GM18870 (cell line): ENCODE measurements around the gene CCL26.

ENCODE experiments used
- ATAC-seq: cut with Tn5 transposase; IDR thresholded peaks from one replicate; pipeline ENCODE4 v1.9.1; 2021; ENCODE audit warnings: moderate library complexity; ENCODE audit not compliant: unreplicated experiment

The CCL26 gene, protein sequence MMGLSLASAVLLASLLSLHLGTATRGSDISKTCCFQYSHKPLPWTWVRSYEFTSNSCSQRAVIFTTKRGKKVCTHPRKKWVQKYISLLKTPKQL

DNA sequence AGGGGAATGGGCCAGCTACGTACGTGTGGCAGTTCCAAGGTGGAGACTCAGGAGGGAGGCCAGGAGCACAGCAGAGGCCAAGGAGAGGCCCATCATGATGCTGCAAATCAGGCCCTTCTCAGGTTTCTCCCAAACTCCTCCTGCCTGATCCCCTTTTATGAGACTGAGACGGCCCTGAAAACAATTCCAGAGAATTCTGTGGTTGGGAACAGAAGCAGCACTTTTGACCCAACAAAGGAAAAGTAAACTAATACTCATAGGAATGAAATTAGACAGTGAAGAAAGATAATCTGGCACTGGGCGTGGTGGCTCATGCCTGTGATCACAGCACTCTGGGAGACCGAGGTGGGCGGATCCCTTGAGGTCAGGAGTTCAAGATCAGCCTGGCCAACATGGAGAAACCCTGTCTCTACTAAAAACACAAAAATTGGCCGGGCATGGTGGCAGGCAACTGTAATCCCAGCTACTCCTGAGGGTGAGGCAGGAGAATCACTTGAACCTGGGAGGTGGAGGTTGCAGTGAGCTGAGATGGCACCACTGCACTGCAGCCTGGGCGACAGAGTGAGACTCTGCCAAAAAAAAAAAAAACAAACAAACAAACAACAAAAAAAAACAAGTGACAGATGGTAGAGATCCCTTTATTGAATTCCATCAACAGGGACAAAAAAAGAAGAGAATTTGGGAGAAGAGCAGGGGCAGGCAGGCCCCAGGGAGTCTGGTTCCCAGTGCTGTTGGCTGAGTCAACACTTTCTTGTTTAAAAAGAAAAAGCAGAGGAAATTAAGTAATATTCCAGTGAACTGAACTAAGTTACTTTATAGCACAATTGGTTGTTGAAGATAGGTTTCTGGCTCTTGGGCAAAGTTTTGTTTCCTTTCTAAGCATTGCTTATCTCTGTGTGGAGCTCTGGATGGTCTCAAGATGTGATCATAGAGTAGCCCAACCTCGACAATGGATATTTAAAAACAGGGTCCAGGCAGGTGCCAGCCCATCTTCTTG, at the start of gene CCL26:
Gene CCL26 (minus strand): TSS at position 131 of the 997 bp plus-strand sequence. CDS start 35 bp downstream, at position 96.
- ATAC-seq = no peak

DNA sequence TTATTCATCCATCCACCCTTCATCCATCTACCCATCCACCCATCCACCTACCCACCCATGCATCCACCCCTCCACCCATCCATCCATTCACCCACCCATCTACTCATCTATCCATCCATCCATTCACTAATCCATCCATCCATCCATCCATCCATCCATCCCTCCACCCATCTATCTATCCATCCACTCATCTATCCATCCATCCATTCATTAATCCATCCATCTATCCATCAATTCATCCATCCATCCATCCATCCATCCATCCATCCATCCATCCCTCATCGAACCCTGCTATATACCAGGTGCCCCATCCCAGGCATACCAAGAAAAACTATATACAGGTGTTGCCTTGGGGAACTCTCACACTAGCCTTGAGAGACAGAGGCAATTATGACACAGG, 48.7 kb upstream of the CCL26 start:
- no peak for ATAC-seq

DNA sequence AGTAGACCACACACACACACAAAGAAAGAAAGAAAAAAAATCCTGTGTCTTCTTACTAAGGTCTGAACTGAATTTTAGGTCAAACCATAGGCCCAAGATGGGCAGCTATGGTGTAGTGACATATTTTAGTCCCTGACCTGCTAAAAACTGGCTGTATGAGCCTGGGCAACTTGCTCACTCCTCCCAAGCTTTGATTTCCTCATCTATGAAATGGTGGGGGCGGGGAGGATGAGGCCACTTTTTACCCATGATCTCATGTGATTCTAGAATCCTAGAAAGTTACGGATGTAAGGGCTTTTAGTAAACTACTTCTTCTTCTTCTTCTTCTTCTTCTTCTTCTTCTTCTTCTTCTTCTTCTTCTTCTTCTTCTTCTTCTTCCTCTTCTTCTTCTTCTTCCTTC, 47.7 kb upstream of the CCL26 start:
- no peak for ATAC-seq

DNA sequence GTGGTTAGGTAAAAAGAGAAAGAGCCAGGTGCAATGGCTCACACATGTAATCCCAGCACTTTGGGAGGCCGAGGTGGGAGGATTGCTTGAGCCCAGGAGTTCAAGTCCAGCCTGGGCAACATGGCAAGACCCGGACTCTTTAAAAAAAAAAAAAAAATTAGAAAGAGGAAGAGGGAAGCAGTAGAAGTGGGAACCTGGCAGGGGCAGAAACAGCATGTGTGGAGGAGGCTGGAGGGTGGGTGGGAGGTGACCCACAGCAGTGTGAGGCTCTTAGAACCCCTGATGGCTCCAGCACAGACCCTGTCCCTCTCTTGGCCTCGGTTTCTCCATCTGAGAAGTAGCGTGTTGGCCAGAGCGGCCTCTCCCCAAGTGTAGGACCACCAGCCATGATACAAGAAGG, 46.5 kb upstream of the CCL26 start:
- ATAC-seq = no peak

DNA sequence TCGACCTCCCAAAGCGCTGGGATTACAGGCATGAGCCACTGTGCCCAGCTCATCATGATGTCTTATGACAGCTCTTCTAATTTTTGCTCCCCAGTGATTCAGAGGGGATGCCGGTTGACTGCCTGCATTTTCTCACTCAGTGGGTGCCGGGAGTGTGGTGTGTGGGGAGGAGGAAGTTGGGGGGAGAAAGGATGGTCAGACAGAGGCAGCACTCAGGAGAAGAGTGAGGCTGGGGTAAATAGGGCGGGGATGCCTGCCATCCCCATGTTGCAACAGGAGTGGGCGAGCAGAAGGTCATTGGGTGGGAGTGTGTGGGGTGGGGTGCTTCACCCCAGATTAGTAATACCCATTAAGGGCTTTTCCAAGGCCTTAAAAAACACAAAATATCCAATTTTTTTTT, 45.1 kb upstream of the CCL26 start:
- ATAC-seq = no peak

DNA sequence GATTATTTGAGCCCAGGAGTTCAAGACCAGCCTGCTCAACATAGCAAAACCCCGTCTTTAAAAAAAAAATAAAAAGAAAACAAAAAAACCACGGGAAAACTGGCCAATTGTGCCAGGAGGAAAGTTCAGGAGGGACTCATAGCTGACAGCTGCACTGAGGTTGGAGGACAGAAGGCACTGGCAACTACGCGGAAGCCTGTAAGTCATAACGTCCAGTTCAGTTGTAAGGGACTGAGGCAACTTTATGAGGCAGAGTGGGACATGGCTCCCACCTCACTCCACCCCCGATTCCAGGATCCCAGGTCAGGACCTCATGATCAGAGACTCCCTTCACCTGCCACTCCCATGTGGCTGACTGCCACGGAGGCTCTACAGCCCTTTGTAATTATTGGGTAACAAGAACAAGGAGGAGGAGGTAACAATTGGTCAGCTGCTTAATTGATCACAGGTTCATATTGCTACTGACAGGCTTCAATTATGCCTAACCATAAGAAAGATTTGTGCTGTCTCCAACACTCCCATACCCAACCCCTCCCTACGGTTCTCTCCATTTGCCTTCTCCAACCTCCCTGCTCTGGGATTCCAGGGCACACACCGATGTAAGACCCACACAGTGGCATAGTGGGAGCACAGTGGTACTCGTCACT, 43.5 kb upstream of the CCL26 start:
- ATAC-seq = no peak

DNA sequence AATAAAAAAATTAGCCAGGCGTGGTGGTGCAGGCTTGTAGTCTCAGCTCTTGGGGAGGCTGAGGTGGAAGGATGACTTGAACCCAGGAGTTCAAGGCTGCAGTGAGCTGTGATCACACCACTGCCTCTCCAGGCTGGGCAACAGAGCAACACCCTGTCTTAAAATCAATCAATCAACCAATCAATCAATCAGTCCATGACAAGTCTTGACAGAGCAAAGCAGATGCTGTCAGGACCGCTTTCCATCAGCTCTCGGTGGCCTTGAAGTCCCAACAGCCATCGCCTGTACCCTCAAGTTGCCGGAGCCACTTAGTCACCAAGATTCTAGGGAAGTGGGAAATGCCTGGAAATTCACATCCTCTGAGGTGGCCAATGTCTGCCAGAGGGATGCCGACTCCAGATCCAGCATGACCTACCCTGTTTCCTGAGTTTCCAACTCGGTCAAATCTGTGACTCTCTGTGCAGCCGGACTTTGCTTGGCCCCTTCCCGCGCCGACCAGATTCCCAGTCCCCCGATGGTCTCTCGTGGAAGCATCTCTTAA, 42.5 kb upstream of the CCL26 start:
- ATAC-seq = no peak

DNA sequence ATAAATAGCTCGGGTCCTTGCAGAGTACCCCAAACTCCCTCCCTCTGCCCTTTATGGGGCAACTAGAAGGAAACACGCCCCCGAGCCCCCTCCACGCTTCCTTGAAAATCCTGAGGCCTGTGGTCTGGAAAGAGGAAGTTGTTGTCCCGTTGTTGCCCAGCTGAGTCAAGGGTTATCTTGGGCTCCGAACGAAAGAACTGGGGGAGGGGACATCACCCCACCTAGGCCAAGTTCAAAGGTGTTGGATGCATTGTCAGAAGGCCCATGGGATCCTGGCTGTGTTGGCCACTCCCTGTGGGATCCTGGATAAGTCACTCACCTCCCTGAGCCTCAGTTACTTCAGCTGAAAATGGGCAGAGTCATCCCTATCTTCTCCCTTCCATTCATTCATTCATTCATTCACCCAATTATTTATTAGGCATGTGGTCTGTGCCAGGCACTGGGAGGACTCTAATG, 41.8 kb upstream of the CCL26 start, which contains the start of gene CCL24:
Gene CCL24 (minus strand): TSS at position 26 of the 456 bp plus-strand sequence. CDS start 91 bp downstream, outside the sequence.
- no peak for ATAC-seq

DNA sequence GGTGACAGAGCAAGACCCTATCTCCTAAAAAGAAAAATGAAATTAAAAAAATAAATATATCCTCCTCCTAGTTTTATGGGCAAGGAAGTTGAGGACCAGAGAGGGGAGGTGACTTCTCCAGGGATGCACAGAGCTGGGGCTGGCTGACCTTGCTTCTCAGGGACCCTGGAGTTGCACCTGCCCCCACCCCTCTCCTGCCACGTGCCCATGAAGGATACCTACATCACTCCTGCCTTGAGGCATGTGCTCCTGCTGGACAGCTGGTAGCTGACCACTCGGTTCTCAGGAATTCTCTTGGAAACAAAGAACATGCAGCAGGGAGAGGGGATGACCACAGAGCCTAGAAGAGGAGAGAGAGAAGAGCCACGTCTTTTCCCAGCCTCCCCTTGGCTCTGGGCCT, 41.1 kb upstream of the CCL26 start:
- ATAC-seq = no peak

DNA sequence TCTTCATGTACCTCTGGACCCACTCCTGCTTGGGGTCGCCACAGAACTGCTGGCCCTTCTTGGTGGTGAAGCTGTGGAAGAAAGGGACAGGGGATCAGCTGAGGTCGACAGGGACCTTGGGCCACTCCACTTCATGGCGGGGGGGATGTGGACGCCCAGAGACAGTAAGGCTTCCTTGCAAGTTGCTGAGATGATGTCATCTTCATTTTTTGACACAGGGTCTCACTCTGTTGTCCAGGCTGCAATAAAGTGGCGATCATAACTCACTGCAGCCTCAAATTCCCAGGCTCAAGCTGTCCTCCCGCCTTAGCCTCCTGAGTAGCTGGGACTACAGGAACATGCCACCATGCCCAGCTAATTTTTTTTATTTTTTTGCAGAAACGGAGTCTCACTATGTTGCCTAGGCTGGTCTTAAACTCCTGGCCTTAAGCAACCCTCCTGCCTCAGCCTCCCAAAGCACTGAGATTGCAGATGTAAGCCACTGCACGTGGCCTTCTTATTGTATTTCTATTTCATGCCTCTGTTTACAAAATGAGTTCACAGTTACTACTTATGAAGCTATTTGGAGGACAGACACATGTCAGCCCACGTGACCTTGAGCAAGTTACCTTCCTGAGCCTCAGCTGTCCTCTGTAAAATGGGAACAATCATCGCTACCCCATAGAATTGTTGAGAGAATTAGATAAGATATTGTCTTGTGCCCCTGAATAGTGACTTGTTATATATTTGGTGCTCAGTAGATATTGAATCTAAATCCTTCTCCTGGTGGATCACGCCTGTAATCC, 40.1 kb upstream of the CCL26 start:
- no peak for ATAC-seq

DNA sequence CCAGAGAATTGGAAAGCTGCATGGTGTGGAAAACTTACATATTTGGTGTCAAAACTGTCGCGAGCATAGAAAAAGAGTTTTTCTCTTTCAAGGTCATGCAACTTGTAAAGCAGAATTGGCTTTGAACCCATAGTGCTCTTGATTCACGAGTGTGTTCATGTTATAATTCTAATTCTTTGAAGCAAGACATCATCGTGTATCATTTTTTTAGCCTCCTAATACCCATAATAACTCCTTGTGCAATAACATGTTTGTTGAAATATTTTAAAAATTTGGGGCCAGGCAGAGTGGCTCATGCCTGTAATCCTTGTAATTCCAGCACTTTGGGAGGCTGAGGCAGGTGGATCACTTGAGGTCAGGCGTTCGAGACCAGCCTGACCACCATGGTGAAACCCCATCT, 37.4 kb upstream of the CCL26 start:
- no peak for ATAC-seq

DNA sequence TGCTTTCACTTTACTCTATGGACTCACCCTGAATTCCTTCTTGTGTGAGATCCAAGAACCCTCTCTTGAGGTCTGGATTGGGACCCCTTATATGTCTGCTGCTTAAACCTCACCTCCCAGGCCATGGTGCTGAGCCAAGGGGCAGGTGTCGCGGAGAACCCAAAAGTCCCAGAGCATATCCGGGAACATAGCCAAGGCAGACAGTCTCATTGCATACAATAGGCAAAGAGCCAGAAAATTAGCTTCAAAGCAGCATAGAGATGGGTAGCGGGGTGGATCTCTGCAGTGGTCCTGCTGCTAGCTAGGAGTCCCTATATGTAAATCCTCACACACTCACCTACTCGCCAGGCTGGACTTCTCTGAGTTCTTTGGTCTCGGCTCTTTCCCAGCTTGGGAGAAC, 36.1 kb upstream of the CCL26 start:
- no peak for ATAC-seq

DNA sequence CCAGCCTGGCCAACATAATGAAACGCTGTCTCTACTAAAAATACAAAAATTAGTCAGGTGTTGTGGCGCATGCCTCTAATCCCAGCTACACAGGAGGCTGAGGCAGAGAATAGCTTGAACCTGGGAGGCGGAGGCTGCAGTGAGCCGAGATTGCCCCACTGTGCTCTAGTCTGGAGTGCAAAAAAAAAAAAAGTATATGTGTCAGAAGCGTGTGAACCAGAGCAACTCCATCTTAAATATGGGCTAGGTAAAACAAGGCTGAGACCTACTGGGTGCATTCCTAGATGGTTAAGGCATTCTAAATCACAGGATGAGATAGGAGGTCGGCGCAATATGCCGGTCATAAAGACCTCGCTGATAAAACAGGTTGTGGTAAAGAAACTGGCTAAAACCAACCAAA, 35.4 kb upstream of the CCL26 start:
- ATAC-seq = no peak

DNA sequence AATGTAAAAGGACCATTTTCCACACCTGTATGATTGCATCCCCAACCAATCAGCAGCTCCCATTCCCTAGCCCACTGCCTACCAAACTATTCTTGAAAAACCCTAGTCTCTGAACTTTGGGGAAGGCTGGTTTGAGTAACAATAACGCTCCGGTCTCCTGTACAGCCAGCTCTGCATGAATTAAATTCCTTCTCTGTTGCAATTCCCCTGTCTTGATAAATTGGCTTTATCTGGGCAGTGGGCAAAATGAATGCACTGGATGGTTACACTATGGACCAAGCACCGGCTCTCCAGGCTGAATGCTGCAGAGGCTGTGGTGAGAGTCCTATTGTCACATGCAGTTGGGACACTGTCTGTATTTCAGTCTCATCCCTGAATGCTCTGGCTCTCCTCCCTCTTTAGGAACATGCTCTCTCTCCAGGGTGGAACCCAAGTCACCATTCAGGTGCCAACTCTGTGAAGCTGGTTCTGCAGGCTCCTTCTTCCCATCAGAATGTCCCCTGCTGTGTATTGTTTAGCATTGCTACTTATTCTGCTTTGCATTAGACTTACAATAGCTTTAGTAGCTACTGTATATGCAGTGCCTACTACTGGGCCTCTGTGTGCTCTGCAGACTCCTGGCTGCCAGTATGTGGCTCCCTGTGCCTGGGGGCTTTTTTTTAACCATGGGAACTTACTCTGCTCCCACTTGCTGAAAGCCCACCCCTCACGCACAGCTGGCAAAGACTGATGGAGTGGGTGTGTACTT, 34.7 kb upstream of the CCL26 start:
- ATAC-seq = no peak

DNA sequence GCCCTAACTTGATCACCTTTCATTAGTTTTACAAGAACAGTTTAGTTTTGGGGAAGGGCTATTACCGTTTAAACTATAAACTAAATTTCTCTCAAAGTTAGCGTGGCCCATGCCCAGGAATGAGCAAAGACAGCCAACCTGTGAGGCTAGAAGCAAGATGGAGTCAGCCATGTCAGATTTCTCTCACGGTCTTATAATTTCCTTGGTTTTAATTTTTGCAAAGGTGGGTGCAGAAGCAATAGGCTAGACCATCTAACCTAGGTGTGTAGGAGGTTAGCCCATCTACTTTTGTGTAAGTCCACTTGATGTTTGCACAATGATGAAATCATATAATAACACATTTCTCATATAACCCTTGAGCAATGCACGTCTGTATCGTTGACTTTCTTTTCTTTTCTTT, 32.7 kb upstream of the CCL26 start:
- ATAC-seq = no peak

DNA sequence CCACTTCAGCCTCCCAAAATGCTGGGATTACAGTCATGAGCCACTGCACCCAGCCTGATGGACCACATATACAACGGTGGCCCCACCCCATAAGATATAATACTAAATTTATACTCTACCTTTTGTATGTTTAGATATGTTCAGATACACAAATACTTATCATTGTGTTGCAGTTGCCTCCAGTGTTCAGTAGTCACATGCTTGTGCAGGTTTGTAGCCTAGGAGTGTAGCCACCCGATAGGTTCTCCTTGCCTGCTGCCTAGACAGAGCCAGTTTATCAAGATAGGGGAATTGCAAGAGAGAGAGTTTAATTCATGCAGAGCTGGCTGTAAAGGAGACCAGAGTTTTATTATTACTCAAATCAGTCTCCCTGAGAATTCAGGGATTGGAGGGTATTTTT, 32.0 kb upstream of the CCL26 start:
- ATAC-seq = no peak

DNA sequence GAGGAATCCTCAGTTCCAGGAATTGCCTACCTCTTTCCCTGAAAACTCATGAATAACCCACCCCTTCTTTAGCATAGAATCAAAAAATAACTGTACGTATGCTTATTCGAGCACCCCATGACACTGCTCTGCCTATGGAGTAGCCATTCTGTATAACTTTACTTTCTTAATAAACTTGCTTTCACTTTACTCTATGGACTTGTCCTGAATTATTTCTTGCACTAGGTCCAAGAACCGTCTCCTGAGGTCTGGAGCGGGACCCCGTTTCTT, 30.5 kb upstream of the CCL26 start:
- no peak for ATAC-seq

DNA sequence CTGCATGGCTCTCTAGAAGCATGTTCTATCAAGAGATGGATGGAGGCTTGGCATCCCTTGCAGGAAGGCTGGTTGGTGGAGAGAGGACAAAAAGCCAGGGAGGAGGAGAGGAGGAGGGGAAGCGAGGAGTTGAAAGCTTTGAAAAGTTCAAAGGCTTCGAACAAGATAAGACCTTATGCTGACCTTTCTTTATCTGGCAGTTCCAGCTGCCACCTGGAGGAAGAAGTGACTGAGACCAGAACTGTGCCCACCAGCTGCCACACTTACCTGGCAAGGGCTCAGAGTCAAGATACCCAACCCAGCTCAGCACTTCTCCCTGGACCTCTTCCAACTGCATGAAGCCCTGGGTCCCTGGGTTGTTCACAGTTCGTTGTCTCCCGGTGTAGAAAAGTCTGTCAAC, 26.8 kb upstream of the CCL26 start:
- no peak for ATAC-seq

DNA sequence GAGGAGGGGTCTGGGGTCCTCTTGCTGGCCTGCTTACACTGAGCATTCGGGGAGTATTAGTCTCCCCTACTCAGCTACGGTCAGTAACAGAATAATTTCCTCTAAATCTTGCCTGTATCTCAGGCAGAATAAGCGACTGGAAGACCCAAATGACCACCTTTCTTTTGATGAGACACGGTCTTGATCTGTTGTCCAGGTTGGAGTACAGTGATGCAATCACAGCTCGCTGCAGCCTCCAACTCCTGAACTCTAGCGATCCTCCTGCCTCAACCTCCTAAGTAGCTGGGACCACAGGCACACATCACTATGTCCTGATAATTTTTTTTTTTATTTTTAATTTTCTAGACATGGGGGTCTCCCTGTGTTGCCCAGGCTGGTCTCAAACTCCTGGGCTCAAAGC, 24.4 kb upstream of the CCL26 start:
- ATAC-seq = no peak

DNA sequence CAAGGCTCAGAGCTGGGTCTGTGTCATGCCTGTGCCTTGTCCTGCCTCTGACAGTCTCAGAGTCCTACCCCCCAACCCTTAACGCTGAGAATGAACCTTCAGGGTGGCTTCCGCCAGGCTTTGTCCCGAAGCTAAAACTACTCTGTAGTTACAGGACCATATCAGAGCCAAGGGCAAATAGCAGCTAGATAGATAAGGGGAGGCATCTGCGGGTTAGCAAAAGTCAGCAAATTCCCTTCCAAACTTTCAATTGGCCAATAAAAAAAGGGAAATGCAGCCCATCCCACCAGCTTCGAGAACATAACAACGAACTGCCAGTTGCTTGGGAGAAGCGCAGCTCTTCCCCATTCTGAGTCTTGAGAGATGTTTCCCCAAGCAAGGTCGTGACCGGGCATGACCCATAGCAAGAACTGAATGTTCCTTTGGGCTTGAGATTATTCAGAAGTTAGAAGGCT, 23.8 kb upstream of the CCL26 start:
- ATAC-seq = no peak
